Adrenal gland (tissue), 12 donors: Measurements from ENCODE around the gene RAD51B. TPM values are rescaled to one million over a fixed set of nuclear protein-coding genes. Genes with fewer than 3 reads are reported as not detected.

Source experiments
- DNase-seq, 7 donors: peaks; one replicate each; pipeline ENCODE4 v3.0.0-alpha.2; 2019 to 2020
- H3K27ac ChIP-seq, 5 donors: fragments of 200-600 bp; sonication (generic) in 4 of 5; 1 replicate in 3 of 5; 2 replicates in 2 of 5; pipeline versions ENCODE4 v1.5.1 to v1.8.0; 2016 to 2020; ENCODE audit warnings: mild to moderate bottlenecking in 1 of 5
- H3K27me3 ChIP-seq: fragments of 200-600 bp; 2 replicates; pipeline ENCODE4 v1.8.0; 2021
- H3K36me3 ChIP-seq, 2 donors: fragments of 200-600 bp; replicated peaks in 1 of 2; 1 replicate in 1 of 2; 2 replicates in 1 of 2; pipeline versions ENCODE4 v1.5.1 to v1.8.0; 2018 to 2022
- H3K4me1 ChIP-seq, 2 donors: fragments of 200-600 bp; replicated peaks in 1 of 2; 1 replicate in 1 of 2; 2 replicates in 1 of 2; pipeline versions ENCODE4 v1.5.1 to v1.8.0; 2018 to 2021
- H3K4me3 ChIP-seq, 4 donors: fragments of 200-600 bp; sonication (generic) in 3 of 4; one replicate each; pipeline ENCODE4 v1.5.1; 2016 to 2018
- H3K9me3 ChIP-seq, 3 donors: fragments of 200-600 bp; sonication (generic) in 1 of 3; replicated peaks in 1 of 3; 1 replicate in 2 of 3; 2 replicates in 1 of 3; pipeline versions ENCODE4 v1.5.1 to v1.8.0; 2016 to 2021
- POLR2A ChIP-seq, 2 donors: fragments of 450-650 bp; IDR thresholded peaks; one replicate each; pipeline ENCODE4 v1.6.1; 2017; ENCODE audit warnings: antibody characterized with exemption in 2 of 2, mild to moderate bottlenecking in 2 of 2, moderate library complexity in 1 of 2
- WGBS, 4 donors: extraction: QIAGEN DNeasy Blood & Tissue Kit in 2 of 4; methylation state at CpG; one replicate each; pipeline versions ENCODE4 v1.1.5 to v1.1.7; 2013 to 2017; 5-methylcytosine and 5-hydroxymethylcytosine counted together
- intact Hi-C, 2 donors: fragments of 100-400 bp; cut with DNase I; formaldehyde crosslinking; loops; one replicate each; pipeline versions ENCODE4 v1.14.1 to v1.15.0; 2022 to 2023
- polyA plus RNA-seq, 3 donors: library from polyadenylated mRNA; stranded (reverse); fragments of 200-250 nt in 2 of 3; fragments of 350-450 nt in 1 of 3; fragmentation: Illumina TruSeq in 1 of 3; extraction: RNeasy Lipid Tissue Mini Kit (QIAGEN cat#74804) in 1 of 3; gene quantifications; one replicate each; pipeline ENCODE4 v1.2.3, GENCODE V29; 2013 to 2014
- total RNA-seq, 9 donors: library from RNA; depleted of rRNA in 4 of 9; stranded (reverse); fragments of >200 nt in 4 of 9; fragments of 120-200 nt in 1 of 9; fragmentation: NEBNext Ultra II Directional in 1 of 9; extraction: Animal tissue kit (Norgen Biotek cat#: 25700) in 1 of 9; gene quantifications; one replicate each; pipeline versions ENCODE4 v1.1.0 to v1.2.4, GENCODE V29; 2013 to 2023
- TF ChIP-seq, protein P1 (sequence below), 6 experiments: fragments of 450-650 bp in 4 of 6; fragments of 200-600 bp in 2 of 6; sonication (generic) in 1 of 6; IDR thresholded peaks; 1 replicate in 5 of 6; 2 replicates in 1 of 6; pipeline versions ENCODE4 v1.5.1 to v1.8.0; 2016 to 2021; ENCODE audit warnings: antibody characterized with exemption in 6 of 6, mild to moderate bottlenecking in 2 of 6, moderate library complexity in 1 of 6
- donor health status: healthy with polysubstance abuse.
- donor health status: Bipolar disorder and iron deficiency.
- donor health status: DM: yes; HTN: yes; CAD: no.
- donor health status: DM: no; HTN: no; CAD: no.
- donor health status: DM: no; HTN: no; CAD: no.
- donor health status: DM: yes; HTN: yes; CAD: no.

Gene RAD51B
- total and polyA plus RNA-seq, 12 donors: 2.3 to 24.6 (median 12.4) TPM

GRCh38 chr14:68386446-68386845 is 566.9 kb downstream of the RAD51B start:
- H3K36me3 ChIP-seq: no peaks in the 10 kb centered on the region
- no peak overlapping the region for H3K4me3 ChIP-seq
- no peak for DNase-seq
- no peaks in the 10 kb centered on the region for H3K9me3 ChIP-seq
- WGBS, 4 donors: 64 to 100% (median 73%) methylated on average over 1 of the region's 1 CpG
- intact Hi-C loops: no loop called here
- H3K27me3 ChIP-seq: no peaks in the 10 kb centered on the region
- H3K27ac ChIP-seq: peak overlapping the region in 1 of 5 donors; percentile 87
- peaks cover 6 to 30% of the 10 kb centered on the region in 2 donors for H3K4me1 ChIP-seq
- TF ChIP-seq, protein P1, sequence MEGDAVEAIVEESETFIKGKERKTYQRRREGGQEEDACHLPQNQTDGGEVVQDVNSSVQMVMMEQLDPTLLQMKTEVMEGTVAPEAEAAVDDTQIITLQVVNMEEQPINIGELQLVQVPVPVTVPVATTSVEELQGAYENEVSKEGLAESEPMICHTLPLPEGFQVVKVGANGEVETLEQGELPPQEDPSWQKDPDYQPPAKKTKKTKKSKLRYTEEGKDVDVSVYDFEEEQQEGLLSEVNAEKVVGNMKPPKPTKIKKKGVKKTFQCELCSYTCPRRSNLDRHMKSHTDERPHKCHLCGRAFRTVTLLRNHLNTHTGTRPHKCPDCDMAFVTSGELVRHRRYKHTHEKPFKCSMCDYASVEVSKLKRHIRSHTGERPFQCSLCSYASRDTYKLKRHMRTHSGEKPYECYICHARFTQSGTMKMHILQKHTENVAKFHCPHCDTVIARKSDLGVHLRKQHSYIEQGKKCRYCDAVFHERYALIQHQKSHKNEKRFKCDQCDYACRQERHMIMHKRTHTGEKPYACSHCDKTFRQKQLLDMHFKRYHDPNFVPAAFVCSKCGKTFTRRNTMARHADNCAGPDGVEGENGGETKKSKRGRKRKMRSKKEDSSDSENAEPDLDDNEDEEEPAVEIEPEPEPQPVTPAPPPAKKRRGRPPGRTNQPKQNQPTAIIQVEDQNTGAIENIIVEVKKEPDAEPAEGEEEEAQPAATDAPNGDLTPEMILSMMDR (IDR thresholded peaks at IDR 0.05): no peak
- TF ChIP-seq POLR2A (IDR thresholded peaks at IDR 0.05): no peak

DNA sequence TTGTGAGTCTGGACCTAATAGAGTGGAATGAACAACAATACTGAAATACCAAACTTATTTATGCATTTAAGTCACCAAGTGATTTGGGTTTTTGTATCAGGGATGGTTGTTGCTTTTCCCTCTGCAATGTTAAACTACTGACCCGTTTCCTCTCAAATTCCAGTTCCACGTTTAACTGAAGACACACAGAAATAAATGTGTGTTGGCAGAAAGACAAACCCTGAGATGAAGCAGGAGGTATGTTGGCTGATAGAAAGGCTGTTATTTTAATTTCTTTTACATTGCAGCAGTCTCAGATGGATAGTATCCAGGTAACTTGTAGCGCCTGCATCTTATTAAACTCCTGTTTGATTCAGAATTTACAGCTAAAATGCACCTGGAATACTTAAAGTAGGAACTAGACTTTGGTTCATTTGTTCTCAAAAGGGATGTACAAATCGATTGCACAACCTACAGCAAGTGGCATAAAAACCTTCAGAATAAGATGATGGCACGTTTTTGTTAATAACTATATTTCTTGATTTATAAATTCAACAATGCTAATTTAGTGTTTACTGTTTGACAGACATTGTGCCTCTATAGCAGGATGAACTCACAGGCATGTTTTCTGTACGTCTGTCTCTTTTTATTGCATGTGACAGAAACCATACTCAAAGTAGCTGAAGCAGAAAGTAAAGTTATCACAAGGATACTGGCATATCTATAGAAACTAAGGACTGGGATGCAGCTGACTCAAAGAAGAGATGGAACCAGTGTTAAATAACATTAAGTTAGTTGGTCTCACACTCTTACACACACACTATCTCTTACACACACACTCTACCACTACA is 567.6 kb downstream of the RAD51B start:
- 27 to 31% (median 30%) methylated on average over 6 of the region's 6 CpGs for WGBS, 4 donors
- intact Hi-C loops: no loop called here
- H3K36me3 ChIP-seq: no peaks in the 10 kb centered on the region
- TF ChIP-seq POLR2A (IDR thresholded peaks at IDR 0.05): no peak
- TF ChIP-seq, protein P1 (IDR thresholded peaks at IDR 0.05): no peak
- no peak for DNase-seq
- peak overlapping the region in 1 of 5 donors; percentile 44 for H3K27ac ChIP-seq
- H3K27me3 ChIP-seq: no peaks in the 10 kb centered on the region
- peaks cover 6 to 37% of the 10 kb centered on the region in 2 donors for H3K4me1 ChIP-seq
- no peak overlapping the region for H3K4me3 ChIP-seq
- H3K9me3 ChIP-seq: no peaks in the 10 kb centered on the region

- TF ChIP-seq, protein P1 (IDR thresholded peaks at IDR 0.05): no peak
- no peak for TF ChIP-seq POLR2A (IDR thresholded peaks at IDR 0.05)
- intact Hi-C loops: loop anchor here in 1 of 2 donors (10.0 kb wide), 1 partner anchor 395 kb away; no protein-coding TSS in a partner anchor
- Histone ChIP-seq H3K36me3 (no peaks in the 10 kb centered on the region), H3K27ac (peak overlapping the region in 2 of 5 donors; percentile 34 to 38), H3K9me3 (no peaks in the 10 kb centered on the region), H3K27me3 (no peaks in the 10 kb centered on the region), H3K4me3 (no peak overlapping the region), H3K4me1 (peaks cover 6 to 49% of the 10 kb centered on the region in 2 donors)
- WGBS, 4 donors: 80 to 87% (median 83%) methylated on average over 3 of the region's 3 CpGs
- no peak for DNase-seq
Measured at GRCh38 chr14:68389943-68390342, 570.4 kb downstream of the RAD51B start.

GRCh38 chr14:68390741-68391140 is 571.2 kb downstream of the RAD51B start:
- no peak for DNase-seq
- Histone ChIP-seq H3K4me3 (no peak overlapping the region), H3K36me3 (no peaks in the 10 kb centered on the region), H3K4me1 (peaks cover 9 to 55% of the 10 kb centered on the region in 2 donors), H3K27me3 (no peaks in the 10 kb centered on the region), H3K27ac (peak overlapping the region in 2 of 5 donors; percentile 34 to 38), H3K9me3 (no peaks in the 10 kb centered on the region)
- 78 to 93% (median 87%) methylated on average over 2 of the region's 2 CpGs for WGBS, 4 donors
- no peak for TF ChIP-seq POLR2A (IDR thresholded peaks at IDR 0.05)
- TF ChIP-seq, protein P1 (IDR thresholded peaks at IDR 0.05): no peak
- intact Hi-C loops: loop anchor here in 1 of 2 donors (10.0 kb wide), 1 partner anchor 394 kb away; no protein-coding TSS in a partner anchor
